ENCODE data around the gene S100G.
"Not testable (repeated sequence)": the region's sequence is repeated elsewhere in the genome, so short reads cannot be mapped to it uniquely, and the experiment has no call there.

The S100G gene, protein sequence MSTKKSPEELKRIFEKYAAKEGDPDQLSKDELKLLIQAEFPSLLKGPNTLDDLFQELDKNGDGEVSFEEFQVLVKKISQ

DNA sequence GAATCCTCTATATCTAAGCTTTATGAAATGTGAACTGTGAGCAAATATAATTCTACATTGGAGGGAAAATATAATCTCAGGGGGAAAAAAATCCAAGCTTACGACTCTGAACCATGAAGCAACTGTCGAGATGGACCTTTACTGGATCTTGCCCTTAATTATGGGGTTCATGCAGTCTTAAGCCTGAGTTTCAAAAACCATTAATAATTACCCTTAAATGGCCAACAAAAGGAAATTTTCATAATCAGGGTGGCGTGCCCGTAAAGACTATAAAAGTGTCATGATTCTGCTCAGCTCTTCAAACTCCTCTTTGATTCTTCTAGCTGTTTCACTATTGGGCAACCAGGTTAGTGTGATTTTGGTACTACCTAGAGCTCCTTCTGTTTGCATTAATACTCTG, at the start of gene S100G:
S100G (plus strand) TSS at position 301 of the 400 bp plus-strand sequence. CDS start 849 bp downstream, outside the sequence.
- H3K27me3 Mint-ChIP-seq: no peaks in the 10 kb centered on the region
- DNase-seq (no peak), ATAC-seq (no peak)
- no peaks in the 10 kb centered on the region for H3K4me1 Mint-ChIP-seq
- no peak within 1 kb of the TSS for H3K27ac Mint-ChIP-seq
- no peaks in the 10 kb centered on the region for H3K9me3 Mint-ChIP-seq
- H3K4me3 Mint-ChIP-seq: no peak within 1 kb of the TSS

DNA sequence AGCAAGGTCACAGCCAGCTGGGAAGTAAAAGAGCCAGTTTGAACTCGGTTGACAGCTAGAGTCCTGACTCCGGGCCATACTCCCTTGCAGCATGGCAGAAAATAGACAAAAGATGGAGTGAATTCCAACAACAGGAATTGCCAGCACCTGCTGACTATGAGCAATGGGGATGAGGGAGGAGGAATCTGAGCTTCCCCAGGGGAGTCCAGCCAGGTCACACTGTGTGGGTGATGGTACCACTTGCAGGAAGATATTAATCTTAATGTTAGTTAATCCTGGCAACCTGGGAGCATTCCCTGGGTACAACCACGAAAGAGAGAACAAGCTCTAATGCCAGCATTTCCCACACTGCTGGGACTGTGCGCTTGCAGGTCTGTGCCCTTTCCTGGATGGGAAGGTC, 48.1 kb upstream of the S100G start:
- no peak for DNase-seq
- H3K27me3 Mint-ChIP-seq: no peaks in the 10 kb centered on the region
- no peak for ATAC-seq
- H3K27ac Mint-ChIP-seq: no peak overlapping the region
- peaks cover 13% of the 10 kb centered on the region for H3K4me1 Mint-ChIP-seq
- H3K9me3 Mint-ChIP-seq: no peaks in the 10 kb centered on the region
- no peak overlapping the region for H3K4me3 Mint-ChIP-seq

- H3K27me3 Mint-ChIP-seq, ATAC-seq, DNase-seq, H3K9me3 Mint-ChIP-seq: not testable (repeated sequence)
- Mint-ChIP-seq H3K4me1 (peaks cover 13% of the 10 kb centered on the region), H3K4me3 (peak overlapping the region in 1 of 2 donors; percentile 29), H3K27ac (peak overlapping the region in 1 of 2 donors; percentile 82)
These were observed 46.7 kb upstream of the S100G start for GRCh38 chrX:16603235-16603634.

- H3K4me3 Mint-ChIP-seq: peak overlapping the region; percentile 29 to 38
- peaks cover 13% of the 10 kb centered on the region for H3K4me1 Mint-ChIP-seq
- peak; percentile 57 for ATAC-seq
- H3K27me3 Mint-ChIP-seq: no peaks in the 10 kb centered on the region
- H3K9me3 Mint-ChIP-seq: no peaks in the 10 kb centered on the region
- no peak for DNase-seq
- peak overlapping the region; percentile 47 to 82 for H3K27ac Mint-ChIP-seq
These were observed 46.1 kb upstream of the S100G start for GRCh38 chrX:16603822-16604221.

DNA sequence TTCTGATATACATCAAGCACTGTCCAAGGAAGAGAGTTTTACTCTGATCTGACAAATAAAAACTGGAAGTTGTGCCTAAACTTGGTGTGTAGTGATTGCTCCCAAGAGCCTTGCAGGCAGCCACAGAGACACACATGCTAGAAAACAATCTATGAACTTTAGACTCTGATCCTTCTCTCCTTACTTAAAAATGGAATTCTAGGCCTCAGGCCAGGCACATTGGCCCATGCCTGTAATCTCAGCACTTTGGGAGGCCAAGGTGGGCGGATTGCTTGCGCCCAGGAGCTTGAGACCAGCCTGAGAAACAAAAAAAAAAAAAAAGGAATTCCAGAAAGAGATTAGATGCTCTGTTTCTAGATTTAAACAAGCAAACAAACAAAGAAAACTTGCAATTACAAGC, 45.6 kb upstream of the S100G start:
- peaks cover 13% of the 10 kb centered on the region for H3K4me1 Mint-ChIP-seq
- H3K9me3 Mint-ChIP-seq: no peaks in the 10 kb centered on the region
- DNase-seq (no peak), ATAC-seq (no peak)
- peak overlapping the region; percentile 29 to 78 for H3K27ac Mint-ChIP-seq
- H3K4me3 Mint-ChIP-seq: no peak overlapping the region
- H3K27me3 Mint-ChIP-seq: no peaks in the 10 kb centered on the region

DNA sequence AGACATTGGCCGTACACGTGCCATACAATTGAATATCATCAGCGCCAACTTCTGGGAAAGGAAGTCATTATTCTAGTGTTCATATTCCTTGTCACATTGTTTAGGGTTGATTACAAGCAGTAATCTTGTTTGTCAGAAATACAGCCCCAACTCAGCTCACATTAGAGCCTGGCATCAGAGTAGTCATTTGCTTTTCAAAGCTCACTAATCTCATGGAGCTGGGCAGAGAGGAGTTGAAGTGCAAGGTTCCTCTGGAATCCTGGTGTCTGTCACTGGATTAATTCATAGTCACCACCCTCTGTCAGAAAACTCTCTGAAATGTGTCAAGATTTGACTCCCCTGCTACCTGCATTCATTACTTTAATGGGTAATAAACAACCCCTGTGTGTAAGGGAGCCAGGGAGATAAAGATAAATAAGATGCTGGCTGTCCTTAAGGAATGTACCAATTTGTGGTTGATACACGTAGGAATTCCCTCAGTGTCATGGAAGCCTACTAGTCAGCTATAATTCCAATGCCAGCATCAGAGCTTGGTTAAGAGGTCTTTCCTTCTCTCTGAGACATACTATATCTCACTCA, 43.7 kb upstream of the S100G start:
- Mint-ChIP-seq H3K27ac (no peak overlapping the region), H3K4me1 (peaks cover 13% of the 10 kb centered on the region), H3K4me3 (no peak overlapping the region)

DNA sequence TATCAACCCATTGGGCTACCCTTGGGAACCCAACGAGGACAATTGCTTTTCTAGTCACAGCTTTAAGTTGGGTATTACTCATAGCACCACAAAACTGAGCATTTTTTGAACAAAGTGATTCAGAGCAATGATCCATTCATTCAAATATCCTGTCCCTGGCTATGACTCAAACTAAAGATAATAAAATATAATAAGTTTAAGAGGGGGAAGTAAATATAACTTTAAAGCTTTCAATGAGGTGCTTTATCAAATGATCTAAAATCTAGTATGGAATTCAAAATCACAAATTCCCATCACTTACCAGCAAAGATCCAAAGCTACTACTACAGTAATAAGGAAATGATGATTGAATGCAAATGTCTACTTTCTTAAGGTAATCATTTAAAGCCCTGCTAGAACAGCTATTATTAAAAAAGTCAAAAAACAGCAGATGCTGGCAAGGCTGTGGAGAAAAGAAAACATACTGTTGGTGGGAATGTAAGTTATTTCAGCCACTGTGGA, 39.8 kb upstream of the S100G start:
- no peaks in the 10 kb centered on the region for H3K4me1 Mint-ChIP-seq
- no peak for DNase-seq
- H3K27me3 Mint-ChIP-seq: no peaks in the 10 kb centered on the region
- ATAC-seq: no peak
- no peak overlapping the region for H3K27ac Mint-ChIP-seq
- H3K4me3 Mint-ChIP-seq: no peak overlapping the region
- H3K9me3 Mint-ChIP-seq: no peaks in the 10 kb centered on the region

More for the DNA sequence above, 43.7 kb upstream of the S100G start:
- ATAC-seq: no peak
- DNase-seq: no peak
- Mint-ChIP-seq H3K9me3 (no peaks in the 10 kb centered on the region), H3K27me3 (no peaks in the 10 kb centered on the region)

GRCh38 chrX:16610654-16611053, 39.3 kb upstream of the S100G start:
- H3K4me3 Mint-ChIP-seq, H3K9me3 Mint-ChIP-seq, H3K27me3 Mint-ChIP-seq, DNase-seq, H3K4me1 Mint-ChIP-seq, ATAC-seq, H3K27ac Mint-ChIP-seq: not testable (repeated sequence)

DNA sequence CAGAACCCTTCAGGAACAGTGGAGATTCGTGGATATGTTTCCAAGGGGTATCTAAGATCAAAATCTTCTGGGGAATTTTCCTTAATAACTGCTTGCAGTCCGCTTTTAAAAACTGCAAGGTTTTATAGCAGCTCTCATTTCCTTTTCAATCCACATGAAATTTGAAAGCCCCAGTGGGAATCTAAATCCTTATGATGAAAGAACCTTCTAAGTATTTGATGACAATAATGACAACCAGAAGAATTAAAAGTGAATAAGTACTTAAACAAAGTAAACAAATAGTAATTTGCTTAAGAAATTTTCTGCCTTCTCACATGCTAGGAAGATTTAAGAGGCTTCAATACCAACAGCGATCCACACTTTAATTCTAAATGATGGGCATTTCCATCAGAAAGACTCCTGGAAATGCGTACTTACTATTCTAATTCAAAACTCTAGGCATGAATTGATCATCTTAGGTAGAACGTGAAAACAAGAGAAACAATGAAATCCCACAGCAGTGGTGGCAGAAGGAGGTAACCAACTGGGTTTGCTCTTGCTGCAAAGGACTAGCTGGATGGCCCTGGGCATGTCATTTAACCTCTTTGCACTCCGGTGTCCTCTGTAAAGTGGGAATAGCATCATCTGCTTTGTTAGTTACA, 37.6 kb upstream of the S100G start:
- no peaks in the 10 kb centered on the region for H3K9me3 Mint-ChIP-seq
- no peak overlapping the region for H3K4me3 Mint-ChIP-seq
- DNase-seq: no peak
- no peak for ATAC-seq
- no peak overlapping the region for H3K27ac Mint-ChIP-seq
- H3K27me3 Mint-ChIP-seq: no peaks in the 10 kb centered on the region
- H3K4me1 Mint-ChIP-seq: no peaks in the 10 kb centered on the region

DNA sequence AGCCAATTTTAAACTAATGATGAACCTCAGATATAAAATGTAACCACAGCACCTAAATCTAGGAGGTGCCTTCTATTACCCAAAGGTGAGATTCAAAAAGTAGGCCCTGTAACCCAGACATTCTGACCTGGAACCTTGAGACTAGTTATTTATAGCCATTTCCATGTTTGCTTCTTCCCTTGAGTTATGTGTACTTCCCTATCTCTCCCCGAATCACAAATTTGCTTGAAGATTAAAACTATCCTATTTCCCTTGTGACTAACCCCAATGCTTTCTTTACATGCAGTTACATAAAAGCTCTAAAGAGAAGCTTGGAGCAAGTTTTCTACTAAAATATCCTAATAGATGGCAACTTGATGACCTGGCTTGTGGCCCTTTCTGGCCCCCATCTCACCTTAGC, 32.6 kb upstream of the S100G start:
- Mint-ChIP-seq H3K27me3 (no peaks in the 10 kb centered on the region), H3K27ac (no peak overlapping the region), H3K9me3 (peaks cover 0 to 7% of the 10 kb centered on the region in 2 donors), H3K4me3 (no peak overlapping the region), H3K4me1 (no peaks in the 10 kb centered on the region)
- DNase-seq: no peak
- ATAC-seq: no peak

DNA sequence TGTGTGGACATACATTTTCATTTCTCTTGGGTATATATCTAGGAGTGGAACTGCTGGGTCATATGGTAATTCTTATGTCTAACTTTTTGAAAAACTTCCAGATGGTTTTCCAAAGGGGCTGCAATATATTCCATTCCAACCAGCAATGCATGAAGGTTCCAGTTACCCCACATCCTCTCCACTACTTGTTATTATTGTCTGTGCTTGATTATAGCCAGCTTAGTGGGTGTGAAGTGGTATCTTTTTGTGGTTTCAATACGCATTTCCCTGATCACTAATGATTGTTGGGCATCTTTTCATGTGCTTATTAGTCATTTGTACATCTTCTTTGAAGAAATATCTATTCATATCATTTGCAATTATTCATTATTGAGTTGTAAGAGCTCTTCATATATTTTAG, 31.5 kb upstream of the S100G start:
- no peaks in the 10 kb centered on the region for H3K27me3 Mint-ChIP-seq
- no peak overlapping the region for H3K27ac Mint-ChIP-seq
- no peak overlapping the region for H3K4me3 Mint-ChIP-seq
- H3K9me3 Mint-ChIP-seq: peaks cover 0 to 7% of the 10 kb centered on the region in 2 donors
- DNase-seq (no peak), ATAC-seq (no peak)
- H3K4me1 Mint-ChIP-seq: no peaks in the 10 kb centered on the region

- peaks cover 0 to 7% of the 10 kb centered on the region in 2 donors for H3K9me3 Mint-ChIP-seq
- ATAC-seq (no peak), DNase-seq (no peak)
- H3K4me1 Mint-ChIP-seq: no peaks in the 10 kb centered on the region
- no peaks in the 10 kb centered on the region for H3K27me3 Mint-ChIP-seq
- no peak overlapping the region for H3K4me3 Mint-ChIP-seq
- H3K27ac Mint-ChIP-seq: no peak overlapping the region
These were observed 30.9 kb upstream of the S100G start for GRCh38 chrX:16619024-16619423.

DNA sequence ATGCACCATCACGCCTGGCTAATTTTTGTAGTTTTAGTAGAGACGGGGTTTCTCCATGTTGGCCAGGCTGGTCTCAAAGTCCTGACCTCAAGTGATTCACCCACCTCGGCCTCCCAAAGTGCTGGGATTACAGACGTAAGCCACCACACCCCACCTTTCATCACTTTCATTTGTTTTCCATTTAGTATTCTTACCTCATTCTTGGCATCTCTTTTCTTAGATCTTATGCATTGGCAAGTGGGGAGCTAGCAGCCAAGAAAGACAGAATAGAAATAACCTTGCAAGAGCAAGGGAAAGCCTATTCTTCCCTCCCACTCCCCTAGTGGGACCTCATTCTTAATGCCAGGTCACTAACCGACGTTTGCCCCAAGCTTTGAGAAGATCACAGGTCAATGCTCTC, 21.4 kb upstream of the S100G start:
- H3K4me3 Mint-ChIP-seq, H3K4me1 Mint-ChIP-seq, ATAC-seq, DNase-seq, H3K27me3 Mint-ChIP-seq, H3K9me3 Mint-ChIP-seq, H3K27ac Mint-ChIP-seq: not testable (repeated sequence)

DNA sequence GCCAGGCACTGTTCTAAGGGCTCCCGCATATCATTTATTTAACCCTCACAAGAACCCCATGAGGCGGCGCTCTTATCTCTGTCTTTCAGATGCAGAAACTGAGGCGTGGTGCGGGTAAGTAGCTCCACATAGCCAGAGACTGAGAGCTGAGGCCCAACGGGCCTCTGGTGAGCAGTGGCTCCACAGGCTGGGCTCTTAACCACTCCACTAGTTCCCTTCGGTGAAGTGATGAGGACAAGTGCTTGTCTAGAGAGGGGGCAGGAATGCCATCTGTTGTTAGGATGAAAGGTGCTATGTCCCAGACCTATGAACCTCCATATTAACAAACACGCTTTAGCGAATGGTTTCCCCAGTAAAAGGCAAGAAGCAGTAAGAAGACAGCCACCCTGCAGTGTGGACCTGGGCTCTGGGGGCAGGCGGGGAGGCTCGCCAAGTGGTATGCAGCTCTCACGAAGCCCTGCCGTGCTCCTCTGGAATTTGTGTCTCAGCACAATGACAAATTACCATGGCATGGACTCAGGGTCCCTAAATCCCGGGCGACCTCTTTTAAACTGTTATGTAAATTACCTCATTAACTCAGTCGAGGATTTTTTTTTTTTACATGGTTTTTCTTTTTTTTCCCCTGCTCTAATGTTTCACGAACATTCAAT, 20.9 kb upstream of the S100G start:
- no peak for ATAC-seq
- no peak overlapping the region for H3K27ac Mint-ChIP-seq
- H3K4me1 Mint-ChIP-seq: no peaks in the 10 kb centered on the region
- DNase-seq: no peak
- no peaks in the 10 kb centered on the region for H3K27me3 Mint-ChIP-seq
- H3K4me3 Mint-ChIP-seq: no peak overlapping the region
- no peaks in the 10 kb centered on the region for H3K9me3 Mint-ChIP-seq

GRCh38 chrX:16629909-16630308, 20.0 kb upstream of the S100G start:
- ATAC-seq: no peak
- Mint-ChIP-seq H3K27ac (peak overlapping the region in 1 of 2 donors; percentile 87), H3K4me3 (no peak overlapping the region)

GRCh38 chrX:16633754-16634153, 16.2 kb upstream of the S100G start:
- Mint-ChIP-seq H3K4me3 (no peak overlapping the region), H3K27ac (no peak overlapping the region), H3K27me3 (no peaks in the 10 kb centered on the region), H3K4me1 (no peaks in the 10 kb centered on the region), H3K9me3 (no peaks in the 10 kb centered on the region)
- no peak for DNase-seq
- no peak for ATAC-seq

More at GRCh38 chrX:16629909-16630308, 20.0 kb upstream of the S100G start:
- no peaks in the 10 kb centered on the region for H3K27me3 Mint-ChIP-seq
- H3K9me3 Mint-ChIP-seq: no peaks in the 10 kb centered on the region
- H3K4me1 Mint-ChIP-seq: no peaks in the 10 kb centered on the region
- DNase-seq: no peak
